HepG2 (cell line): ENCODE data around the gene C14orf132. TPM values are rescaled to one million over a fixed set of nuclear protein-coding genes. Genes with fewer than 3 reads are reported as not detected.

Experiments
- GZF1 ChIP-seq: sonication (generic); formaldehyde crosslinking; IDR thresholded peaks from 2 replicates; pipeline ENCODE4 v1.5.1; 2020; ENCODE audit warnings: mild to moderate bottlenecking, missing genetic modification reagents
- HNF1B ChIP-seq: sonication (generic); formaldehyde crosslinking; IDR thresholded peaks from 2 replicates; pipeline ENCODE4 v1.5.1; 2020; ENCODE audit warnings: mild to moderate bottlenecking, moderate library complexity, missing genetic modification reagents
- NFAT5 ChIP-seq: sonication (generic); formaldehyde crosslinking; IDR thresholded peaks from 2 replicates; pipeline ENCODE4 v1.4.0; 2020; ENCODE audit warnings: missing genetic modification reagents
- RORA ChIP-seq: sonication (generic); formaldehyde crosslinking; IDR thresholded peaks from 2 replicates; pipeline ENCODE4 v1.5.0; 2020; ENCODE audit warnings: mild to moderate bottlenecking, missing genetic modification reagents, moderate library complexity
- SETDB1 ChIP-seq: sonication (generic); formaldehyde crosslinking; IDR thresholded peaks from 2 replicates; pipeline ENCODE4 v1.5.1; 2020; ENCODE audit warnings: missing genetic modification reagents, mild to moderate bottlenecking, borderline replicate concordance
- THAP8 ChIP-seq: sonication (generic); formaldehyde crosslinking; IDR thresholded peaks from 2 replicates; pipeline ENCODE4 v1.5.1; 2020; ENCODE audit warnings: missing genetic modification reagents, mild to moderate bottlenecking, borderline replicate concordance
- TRAFD1 ChIP-seq: sonication (generic); formaldehyde crosslinking; IDR thresholded peaks from 2 replicates; pipeline ENCODE4 v1.5.1; 2020; ENCODE audit warnings: missing genetic modification reagents, mild to moderate bottlenecking, borderline replicate concordance
- ZBTB7A ChIP-seq: sonication (generic); formaldehyde crosslinking; IDR thresholded peaks from 2 replicates; pipeline ENCODE4 v1.8.0; 2022; ENCODE audit warnings: mild to moderate bottlenecking, missing genetic modification reagents
- ZGPAT ChIP-seq: IDR thresholded peaks from 2 replicates; pipeline ENCODE4 v1.6.1; 2016; ENCODE audit warnings: mild to moderate bottlenecking
- ZNF138 ChIP-seq: sonication (generic); formaldehyde crosslinking; IDR thresholded peaks from 2 replicates; pipeline ENCODE4 v1.5.0; 2020; ENCODE audit warnings: mild to moderate bottlenecking, low read depth, missing genetic modification reagents
- ZNF720 ChIP-seq: sonication (generic); formaldehyde crosslinking; IDR thresholded peaks from 2 replicates; pipeline ENCODE4 v1.4.0; 2020; ENCODE audit warnings: missing genetic modification reagents
- ZNF749 ChIP-seq: sonication (generic); formaldehyde crosslinking; IDR thresholded peaks from 2 replicates; pipeline ENCODE4 v1.8.0; 2022; ENCODE audit warnings: mild to moderate bottlenecking, missing genetic modification reagents, moderate library complexity, borderline replicate concordance
- ZNF761 ChIP-seq: sonication (generic); formaldehyde crosslinking; conservative IDR thresholded peaks from 2 replicates; pipeline ENCODE4 v1.4.0; 2020; ENCODE audit warnings: mild to moderate bottlenecking, missing genetic modification reagents
- polyA plus RNA-seq, 8 experiments: library from polyadenylated mRNA; depleted of rRNA in 3 of 8; stranded (reverse) in 7 of 8; unstranded in 1 of 8; fragments of >200 nt; fragmentation: Illumina TruSeq in 4 of 8; extraction: Trizol in 4 of 8; gene quantifications; 2 replicates each; pipeline versions ENCODE4 v1.2.1 to v1.2.3, GENCODE V29; 2011 to 2016; ENCODE audit warnings: low read depth in 4 of 8, missing spikeins in 1 of 8, mixed read lengths in 1 of 8; ENCODE audit not compliant: insufficient read depth in 1 of 8
- total RNA-seq, 5 experiments: library from RNA; depleted of rRNA; stranded (reverse); fragments of >200 nt; fragmentation: Illumina TruSeq; extraction: Trizol; gene quantifications; 2 replicates each; pipeline ENCODE4 v1.2.3, GENCODE V29; 2016; ENCODE audit warnings: low read depth in 1 of 5
- TF ChIP-seq, protein P1 (sequence below): sonication (generic); formaldehyde crosslinking; IDR thresholded peaks from 2 replicates; pipeline ENCODE4 v1.5.0; 2020; ENCODE audit warnings: missing genetic modification reagents
- TF ChIP-seq, protein P2 (sequence below): sonication (generic); formaldehyde crosslinking; IDR thresholded peaks from 2 replicates; pipeline ENCODE4 v1.8.0; 2022; ENCODE audit warnings: low read depth, missing genetic modification reagents

Gene C14orf132
- total and polyA plus RNA-seq, 2 of the 13 experiments (the other 11 are each of a cell fraction or from before 2014, with no cell fraction given) = 0.13 to 0.15 TPM

DNA sequence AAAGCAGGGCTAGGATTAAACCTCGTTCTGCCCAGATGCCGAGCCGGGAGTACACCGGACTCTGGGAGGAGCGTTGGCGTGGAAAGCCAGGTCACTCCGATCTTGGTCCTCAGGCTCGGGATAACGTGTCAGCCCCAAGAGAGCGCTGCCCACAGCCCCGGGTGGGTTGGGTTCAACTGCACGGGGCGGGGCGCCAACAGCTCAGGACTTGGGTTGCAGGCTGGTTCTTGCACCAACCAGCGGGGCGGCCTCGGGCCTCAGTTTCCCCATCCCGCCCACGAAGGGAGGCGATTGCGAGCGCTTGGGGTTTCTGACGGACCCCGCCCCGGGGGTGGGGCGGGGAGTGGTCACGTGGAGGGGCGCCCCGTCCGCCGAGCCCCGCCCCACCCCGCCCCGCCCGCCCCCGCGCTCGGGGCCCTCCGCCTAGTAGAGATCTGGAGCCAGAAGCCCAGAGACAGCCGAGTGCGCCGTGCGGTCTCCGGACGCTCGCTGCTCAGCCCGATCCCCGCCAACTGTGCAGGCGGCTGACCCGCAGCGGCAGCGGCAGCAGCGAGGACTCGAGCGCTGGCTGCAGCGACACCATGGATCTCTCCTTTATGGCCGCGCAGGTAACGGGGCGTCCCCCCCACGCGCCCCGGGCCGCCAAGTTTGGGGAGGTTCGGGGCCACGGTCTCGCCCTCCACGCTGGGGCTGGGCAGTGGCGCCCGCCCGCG, at the start of gene C14orf132 (continued):
- no peak for TF ChIP-seq THAP8 (CRISPR knock-in tag)
- TF ChIP-seq ZGPAT (CRISPR knock-in tag) = no peak
- TF ChIP-seq ZNF720 (CRISPR knock-in tag) = no peak
- TF ChIP-seq, protein P1, sequence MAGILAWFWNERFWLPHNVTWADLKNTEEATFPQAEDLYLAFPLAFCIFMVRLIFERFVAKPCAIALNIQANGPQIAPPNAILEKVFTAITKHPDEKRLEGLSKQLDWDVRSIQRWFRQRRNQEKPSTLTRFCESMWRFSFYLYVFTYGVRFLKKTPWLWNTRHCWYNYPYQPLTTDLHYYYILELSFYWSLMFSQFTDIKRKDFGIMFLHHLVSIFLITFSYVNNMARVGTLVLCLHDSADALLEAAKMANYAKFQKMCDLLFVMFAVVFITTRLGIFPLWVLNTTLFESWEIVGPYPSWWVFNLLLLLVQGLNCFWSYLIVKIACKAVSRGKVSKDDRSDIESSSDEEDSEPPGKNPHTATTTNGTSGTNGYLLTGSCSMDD (CRISPR knock-in tag) = no peak
- no peak for TF ChIP-seq ZBTB7A
- TF ChIP-seq ZNF761 (CRISPR knock-in tag) = no peak
- TF ChIP-seq, protein P2, sequence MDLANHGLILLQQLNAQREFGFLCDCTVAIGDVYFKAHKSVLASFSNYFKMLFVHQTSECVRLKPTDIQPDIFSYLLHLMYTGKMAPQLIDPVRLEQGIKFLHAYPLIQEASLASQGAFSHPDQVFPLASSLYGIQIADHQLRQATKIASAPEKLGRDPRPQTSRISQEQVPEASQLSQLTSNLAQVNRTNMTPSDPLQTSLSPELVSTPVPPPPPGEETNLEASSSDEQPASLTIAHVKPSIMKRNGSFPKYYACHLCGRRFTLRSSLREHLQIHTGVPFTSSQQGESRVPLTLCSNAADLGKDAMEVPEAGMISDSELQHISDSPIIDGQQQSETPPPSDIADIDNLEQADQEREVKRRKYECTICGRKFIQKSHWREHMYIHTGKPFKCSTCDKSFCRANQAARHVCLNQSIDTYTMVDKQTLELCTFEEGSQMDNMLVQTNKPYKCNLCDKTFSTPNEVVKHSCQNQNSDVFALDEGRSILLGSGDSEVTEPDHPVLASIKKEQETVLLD (CRISPR knock-in tag) = no peak
- no peak for TF ChIP-seq GZF1
- TF ChIP-seq TRAFD1 (CRISPR knock-in tag) = no peak
- TF ChIP-seq ZNF138 (CRISPR knock-in tag) = no peak
- no peak for TF ChIP-seq ZNF749 (CRISPR knock-in tag)
- no peak for TF ChIP-seq SETDB1
- no peak for TF ChIP-seq NFAT5 (CRISPR knock-in tag)
- TF ChIP-seq RORA (CRISPR knock-in tag) = no peak
- TF ChIP-seq HNF1B = no peak
